ENCODE data around the gene PPP2R2C.

GRCh38 chr4:6442555-6442954, 29.9 kb downstream of the PPP2R2C start:
- TF ChIP-seq POLR2A (IDR thresholded peaks at IDR 0.05) (no peak), CTCF (IDR thresholded peaks at IDR 0.05) (no peak)

Measured in body of pancreas (tissue), 4 donors.